NOMO-1 treated with dmso at 0.1 percent for 144 hours (cell line): ENCODE data around the gene CHST3.
"Not testable (repeated sequence)": the region's sequence is repeated elsewhere in the genome, so short reads cannot be mapped to it uniquely, and the experiment has no call there.

Experiments used
- DNase-seq: peaks from one replicate; lab custom pipeline; 2025; ENCODE audit not compliant: unreplicated experiment; lab: John Stamatoyannopoulos, UW

Gene CHST3

DNA sequence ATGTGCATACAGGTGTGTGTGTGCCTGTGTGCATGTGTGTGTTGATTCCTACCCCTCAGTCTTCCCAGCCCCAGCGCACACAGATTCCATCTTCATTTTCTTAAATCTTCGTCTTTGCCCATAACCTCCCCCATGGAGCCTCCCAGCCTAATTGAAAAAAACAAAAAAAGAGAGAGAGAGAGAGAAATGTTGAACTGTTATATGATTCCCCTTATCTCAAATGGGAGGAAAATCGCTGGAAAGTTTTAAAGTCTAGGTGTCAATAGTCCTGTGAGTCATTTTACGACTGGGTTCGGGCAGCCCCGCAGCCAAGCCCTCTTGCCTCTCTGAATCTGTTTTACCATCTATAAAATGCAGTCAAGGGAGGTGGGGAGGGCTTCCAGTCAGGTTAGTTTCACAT lies 63.3 kb downstream of the CHST3 start:
- DNase-seq, result no peak

DNA sequence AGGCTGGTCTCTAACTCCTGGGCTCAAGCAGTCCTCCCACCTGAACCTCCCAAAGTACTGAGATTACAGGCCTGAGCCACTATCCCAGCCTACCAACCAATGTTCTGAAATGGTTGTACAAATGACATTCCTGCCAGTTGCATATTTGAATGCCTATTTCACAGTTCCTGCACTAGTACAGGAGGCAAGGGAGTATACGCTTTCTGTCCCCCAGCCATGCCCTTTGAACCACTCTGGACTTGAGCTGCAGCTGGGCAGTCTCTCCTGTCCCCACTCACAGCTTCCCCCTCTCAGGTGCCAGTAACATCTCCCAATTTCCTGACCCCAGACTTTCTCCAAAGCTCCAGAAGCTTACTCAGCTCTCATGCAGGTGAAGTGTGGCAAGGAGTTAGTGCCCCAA lies 65.2 kb downstream of the CHST3 start:
- no peak for DNase-seq

DNA sequence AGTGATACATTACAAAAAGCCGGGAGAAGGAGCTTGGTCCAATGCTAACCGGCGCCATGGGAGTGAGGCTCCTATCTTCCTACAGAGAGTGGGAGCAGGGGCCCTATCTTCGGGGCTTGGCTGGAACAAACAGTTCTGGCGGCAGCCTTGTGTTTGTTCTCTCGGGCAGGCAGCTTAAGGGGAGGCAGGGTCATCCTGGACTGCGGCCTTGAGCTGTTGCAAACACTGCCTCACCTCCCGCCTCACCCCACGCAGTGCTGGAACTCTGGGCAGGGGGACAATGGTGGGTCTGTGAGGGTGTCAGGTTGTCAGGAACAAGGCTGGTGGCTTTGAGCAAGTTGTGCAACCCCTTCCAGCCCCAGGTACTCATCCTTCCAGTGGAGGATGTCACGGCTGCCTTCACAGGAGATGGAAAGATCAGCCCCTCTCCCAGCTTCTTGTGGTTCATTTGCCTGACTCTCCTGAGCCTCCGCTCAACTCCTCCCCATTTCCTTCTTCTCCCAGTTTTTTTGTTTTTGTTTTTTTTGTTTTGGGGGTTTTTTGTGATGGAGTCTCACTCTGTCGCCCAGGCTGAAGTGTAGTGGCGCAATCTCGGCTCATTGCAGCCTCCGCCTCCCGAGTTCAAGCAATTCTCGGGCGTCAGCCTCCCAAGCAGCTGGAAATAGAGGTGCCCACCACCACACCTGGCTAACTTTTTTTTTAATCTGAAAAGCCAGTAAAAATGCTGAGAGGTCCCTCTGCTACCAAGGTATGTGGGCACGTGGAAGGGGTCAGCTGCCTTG lies 66.8 kb downstream of the CHST3 start:
- no peak for DNase-seq

DNA sequence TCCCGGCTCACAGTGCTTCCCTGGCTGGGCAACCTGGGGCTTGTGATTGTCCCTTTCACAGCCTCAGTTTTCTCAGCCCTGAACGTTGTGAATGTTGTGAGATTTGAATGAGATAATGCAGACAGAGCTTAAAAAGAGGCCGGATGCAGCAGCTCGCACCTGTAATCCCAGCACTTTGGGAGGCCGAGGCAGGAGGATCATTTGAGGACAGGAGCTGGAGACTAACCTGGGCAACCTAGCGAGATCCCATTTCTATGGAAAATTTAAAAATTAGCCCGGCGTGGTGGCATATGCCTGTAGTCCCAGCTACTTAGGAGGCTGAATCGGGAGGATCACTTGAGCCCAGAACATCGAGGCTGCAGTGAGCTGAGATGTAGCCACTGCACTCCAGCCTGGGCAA lies 67.5 kb downstream of the CHST3 start:
- DNase-seq, result no peak

- not testable (repeated sequence) for DNase-seq
Observed at GRCh38 chr10:72032409-72033162, 68.4 kb downstream of the CHST3 start.

GRCh38 chr10:72034040-72034499 lies 69.9 kb downstream of the CHST3 start:
- DNase-seq, result no peak

GRCh38 chr10:72034761-72035160 lies 70.6 kb downstream of the CHST3 start:
- DNase-seq, result no peak

DNA sequence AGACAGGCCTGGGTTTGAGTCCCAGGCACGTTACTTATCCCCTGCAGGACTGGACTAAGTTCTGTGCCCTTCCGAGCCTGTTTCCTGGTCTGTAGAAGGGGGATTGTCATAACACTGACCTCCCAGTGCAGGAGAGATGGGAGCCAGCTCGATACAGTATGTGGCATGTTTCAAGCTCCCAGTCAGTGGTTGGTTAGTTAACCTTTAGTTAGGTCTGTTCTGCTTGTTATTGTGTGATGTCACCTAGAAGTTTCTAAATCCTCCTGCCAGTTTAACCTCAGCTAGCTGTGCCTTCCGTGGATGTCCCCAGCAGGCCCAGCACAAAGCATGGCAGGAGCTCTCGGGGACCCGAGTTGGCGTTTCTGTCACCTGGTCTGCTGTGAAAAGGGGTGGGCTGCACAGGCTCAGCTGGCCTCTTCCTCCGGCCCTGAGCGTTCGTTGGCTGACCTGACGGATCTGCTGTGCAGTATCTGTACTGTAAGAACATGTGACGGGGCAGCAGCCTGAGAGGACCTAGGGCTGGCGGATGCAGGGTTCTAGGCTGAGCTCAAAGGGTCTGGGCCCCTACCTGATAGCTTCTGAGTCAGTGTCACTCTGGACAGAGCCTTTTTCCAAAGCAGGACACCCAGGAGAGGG lies 71.2 kb downstream of the CHST3 start:
- no peak for DNase-seq

GRCh38 chr10:72037266-72037665 lies 73.1 kb downstream of the CHST3 start:
- no peak for DNase-seq

DNA sequence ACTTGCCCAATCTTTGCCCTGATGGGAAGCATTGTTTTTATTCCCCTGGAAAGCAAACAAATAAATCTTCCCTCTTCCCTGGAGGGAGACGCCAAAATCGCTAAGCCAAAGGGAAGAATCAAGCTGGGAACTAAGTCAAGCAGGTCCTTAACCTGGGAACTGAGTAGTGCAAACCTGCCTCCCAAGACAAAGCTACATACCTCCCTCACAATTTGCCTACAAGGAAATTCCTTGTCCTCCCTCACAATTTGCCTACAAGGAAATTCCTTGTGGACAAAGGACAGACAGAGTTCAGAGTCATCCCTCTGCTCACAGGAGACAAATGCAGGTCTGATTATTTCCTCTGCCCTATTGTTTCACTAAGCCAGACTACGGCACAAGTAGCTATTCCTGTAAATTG lies 73.6 kb downstream of the CHST3 start:
- DNase-seq, result no peak

DNA sequence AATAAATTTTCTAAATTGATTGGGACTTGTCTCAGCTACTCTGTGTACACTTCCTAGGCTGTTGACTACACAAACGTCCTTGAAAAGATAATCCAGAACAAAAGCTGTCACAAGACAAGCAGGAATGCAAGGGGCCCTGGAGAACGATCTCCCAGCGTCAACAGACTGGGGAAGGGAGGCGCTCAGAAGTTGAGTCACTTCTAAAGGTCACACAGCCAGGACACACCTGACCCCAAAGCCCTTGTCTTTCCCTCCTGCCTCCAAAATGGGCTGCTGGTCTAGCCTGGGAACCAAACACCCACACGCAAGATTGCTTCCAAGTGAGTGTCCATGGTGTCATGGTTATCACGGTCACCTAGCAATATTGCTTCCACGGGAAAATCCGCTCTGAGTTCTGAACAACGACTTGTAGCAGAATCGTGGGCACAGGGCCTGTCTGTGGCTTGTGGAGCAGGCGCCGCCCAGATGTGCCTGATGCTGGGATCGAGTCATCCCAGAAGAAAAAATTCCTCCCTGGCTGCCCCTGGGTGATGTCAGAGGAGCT lies 74.3 kb downstream of the CHST3 start:
- DNase-seq, result no peak

- DNase-seq, result no peak
Observed at GRCh38 chr10:72039377-72039776, 75.2 kb downstream of the CHST3 start.

GRCh38 chr10:72041491-72041890 lies 77.3 kb downstream of the CHST3 start:
- no peak for DNase-seq

DNA sequence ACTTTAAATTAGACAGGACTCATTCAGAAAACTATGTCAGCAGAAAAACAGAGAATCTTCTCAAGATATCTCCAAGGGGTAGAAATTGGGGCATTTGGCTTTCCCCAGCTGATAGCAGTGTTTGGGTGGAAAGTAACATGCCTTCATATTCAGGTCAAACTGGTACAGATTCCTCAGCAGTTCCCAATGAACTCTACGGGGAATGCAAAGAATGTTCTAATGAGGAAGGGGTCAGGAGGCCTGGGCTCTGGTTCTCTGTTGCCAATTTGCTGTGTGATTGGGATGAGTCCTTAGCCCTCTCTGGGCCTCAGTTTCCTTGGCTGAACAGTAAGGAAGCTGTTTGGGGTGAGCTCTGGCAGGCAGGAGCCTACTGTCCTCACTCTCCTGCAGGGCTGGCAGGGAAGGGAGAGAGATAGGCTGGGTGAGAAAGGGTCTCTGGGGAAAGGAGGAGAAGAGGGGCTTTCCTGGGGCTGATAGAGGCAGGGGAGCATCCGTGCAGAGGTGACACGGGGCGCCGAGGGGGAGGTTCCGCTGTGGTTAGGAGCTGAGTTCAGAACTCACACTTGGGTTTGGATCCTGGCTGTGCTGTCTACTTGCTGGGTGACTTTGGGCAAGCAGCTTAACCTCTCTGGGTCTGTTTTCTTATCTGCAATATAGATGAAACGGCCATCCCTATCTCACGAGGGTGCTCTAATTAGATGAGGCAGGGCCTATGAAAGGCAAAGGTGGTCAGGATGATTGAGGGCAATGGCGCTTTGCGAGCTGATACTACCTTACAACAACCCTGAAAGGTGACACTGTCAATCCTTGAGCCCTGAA lies 79.0 kb downstream of the CHST3 start:
- no peak for DNase-seq

DNA sequence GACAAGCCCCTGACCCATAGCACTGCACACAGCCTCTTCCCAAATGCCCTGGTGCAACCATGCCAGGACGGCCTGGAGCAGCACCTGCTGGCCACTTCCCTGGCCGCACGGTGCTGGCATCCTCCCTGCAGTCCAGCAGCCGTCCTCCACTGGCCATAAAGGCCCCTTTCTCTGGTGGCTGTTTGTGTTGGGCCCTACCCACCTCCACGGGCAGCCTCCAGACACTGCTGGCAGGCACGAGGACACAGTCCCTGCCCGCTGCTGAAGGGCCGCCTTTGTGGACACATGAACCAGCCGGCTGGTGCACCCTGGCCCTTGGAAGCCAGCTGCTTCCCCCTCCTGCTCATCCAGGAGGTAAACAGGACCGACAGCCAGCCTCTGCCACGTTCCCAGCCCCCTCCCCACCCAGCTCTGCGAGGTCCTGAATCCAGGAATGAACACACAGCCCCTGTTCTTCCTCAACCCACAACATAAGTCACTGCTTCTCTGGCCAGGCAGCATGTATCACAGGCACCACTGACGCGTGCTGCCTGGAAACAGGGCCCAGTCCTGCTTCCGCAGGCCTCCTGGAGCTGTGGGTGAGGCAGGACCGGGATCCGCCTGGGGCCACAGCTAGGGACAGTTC lies 80.3 kb downstream of the CHST3 start:
- no peak for DNase-seq

GRCh38 chr10:72045586-72045985 lies 81.4 kb downstream of the CHST3 start:
- no peak for DNase-seq

DNA sequence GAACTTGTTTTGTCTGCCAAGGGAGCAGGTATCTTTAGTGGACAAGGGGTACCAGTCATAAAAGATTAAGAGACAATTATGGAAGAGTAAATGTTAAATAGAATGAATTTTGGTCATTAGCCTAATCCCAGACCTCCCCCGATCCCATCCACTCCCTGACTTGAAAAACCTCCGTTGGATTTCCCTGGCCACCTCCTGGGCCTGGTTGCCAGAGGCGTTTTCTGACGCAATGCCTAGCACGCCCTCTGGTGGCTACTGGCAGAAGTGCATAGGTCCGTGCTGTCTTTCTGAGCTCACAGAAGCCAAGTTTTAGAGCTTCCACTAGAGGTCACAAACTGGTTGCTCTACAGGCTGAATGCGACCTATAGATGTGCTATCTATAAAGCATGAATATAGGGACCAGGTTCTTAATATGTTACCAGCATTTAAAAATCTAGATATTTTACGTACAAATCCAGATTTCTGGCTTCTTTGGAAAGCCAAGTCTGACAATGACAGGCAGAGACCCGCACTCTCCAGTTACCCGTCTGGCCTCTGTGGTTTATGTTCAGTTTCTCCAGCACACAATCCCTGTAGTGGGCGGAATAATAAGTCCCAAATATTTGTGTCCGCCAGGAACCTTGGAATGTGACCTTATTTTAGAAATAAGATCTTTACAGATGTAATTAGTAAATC lies 84.4 kb downstream of the CHST3 start:
- DNase-seq, result peak; percentile 63

DNA sequence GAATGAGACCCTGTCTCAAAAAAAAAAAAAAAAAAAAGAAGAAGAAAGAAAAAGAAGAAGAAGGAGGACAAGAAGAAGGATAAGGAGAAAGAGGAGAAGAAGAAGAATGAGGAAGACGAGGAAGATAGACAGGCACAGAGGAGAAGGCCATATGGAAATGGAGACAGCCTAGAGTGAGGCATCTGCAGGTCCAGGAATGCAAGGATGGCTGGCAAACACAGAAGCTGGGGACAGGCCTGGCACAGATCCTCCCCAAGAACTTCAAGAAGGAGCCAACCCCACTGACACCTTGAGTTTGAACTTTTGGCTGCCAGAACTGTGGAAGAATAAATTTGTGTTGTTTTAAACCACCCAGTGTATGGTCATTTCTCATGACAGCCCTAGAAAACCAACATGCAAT lies 85.3 kb downstream of the CHST3 start:
- no peak for DNase-seq

GRCh38 chr10:72049969-72050781 lies 86.0 kb downstream of the CHST3 start:
- no peak for DNase-seq
